Smooth muscle cell of trachea (primary cell): ENCODE results near the gene SYNE4. TPM values are rescaled to one million over a fixed set of nuclear protein-coding genes. Genes with fewer than 3 reads are reported as not detected.

ENCODE experiments used
- total RNA-seq: library from RNA; depleted of rRNA; stranded (reverse); fragments of >200 nt; gene quantifications from 2 replicates; pipeline ENCODE4 v1.2.1, GENCODE V29; 2014

Gene SYNE4, protein sequence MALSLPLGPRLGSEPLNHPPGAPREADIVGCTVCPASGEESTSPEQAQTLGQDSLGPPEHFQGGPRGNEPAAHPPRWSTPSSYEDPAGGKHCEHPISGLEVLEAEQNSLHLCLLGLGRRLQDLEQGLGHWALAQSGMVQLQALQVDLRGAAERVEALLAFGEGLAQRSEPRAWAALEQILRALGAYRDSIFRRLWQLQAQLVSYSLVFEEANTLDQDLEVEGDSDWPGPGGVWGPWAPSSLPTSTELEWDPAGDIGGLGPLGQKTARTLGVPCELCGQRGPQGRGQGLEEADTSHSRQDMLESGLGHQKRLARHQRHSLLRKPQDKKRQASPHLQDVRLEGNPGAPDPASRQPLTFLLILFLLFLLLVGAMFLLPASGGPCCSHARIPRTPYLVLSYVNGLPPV
- total RNA-seq: 0.15 and 0.50 TPM in 2 replicates

DNA sequence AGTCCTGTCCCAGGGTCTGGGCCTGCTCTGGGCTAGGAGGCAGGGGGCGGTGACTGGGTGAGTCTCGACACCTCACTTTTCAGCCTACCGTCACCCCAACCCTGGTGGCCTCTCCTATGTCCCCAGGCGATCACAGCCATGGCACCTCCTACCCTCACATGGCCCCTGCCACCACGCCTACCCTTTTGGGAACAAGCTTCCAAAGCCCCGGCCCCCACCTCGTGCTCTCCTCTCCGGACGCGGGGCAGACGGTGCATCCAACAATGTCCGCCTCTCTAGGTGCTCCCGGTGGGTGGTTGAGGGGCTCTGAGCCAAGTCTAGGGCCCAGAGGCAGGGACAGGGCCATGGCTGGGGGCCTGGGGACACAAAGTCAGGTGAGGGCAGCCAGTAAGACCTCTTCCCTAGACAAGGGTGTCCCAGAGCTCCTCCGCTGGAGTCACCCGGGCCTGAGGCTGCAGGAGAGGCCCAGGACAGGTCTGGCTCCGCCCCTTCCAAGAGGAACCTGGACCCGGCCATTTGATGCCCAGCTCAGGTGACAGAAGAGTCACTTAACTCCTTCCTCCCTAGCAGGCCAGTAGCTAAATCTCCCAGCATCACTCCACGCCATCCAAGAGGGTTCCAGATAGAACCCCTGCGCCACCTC, at the start of gene SYNE4:
TSS of gene SYNE4 (minus strand) at position 478 of the 643 bp plus-strand sequence. CDS start at position 346, 132 bp downstream.

GRCh38 chr19:36054733-36055686, 46.4 kb upstream of the SYNE4 start, which contains the start of gene WDR62:
WDR62 (plus strand) TSS chr19:36054897; CDS start chr19:36054972, 75 bp downstream.

GRCh38 chr19:36054119-36054732, 45.6 kb upstream of the SYNE4 start, which contains the start of gene THAP8:
THAP8 (minus strand) TSS chr19:36054285; CDS start chr19:36054217, 68 bp downstream.

DNA sequence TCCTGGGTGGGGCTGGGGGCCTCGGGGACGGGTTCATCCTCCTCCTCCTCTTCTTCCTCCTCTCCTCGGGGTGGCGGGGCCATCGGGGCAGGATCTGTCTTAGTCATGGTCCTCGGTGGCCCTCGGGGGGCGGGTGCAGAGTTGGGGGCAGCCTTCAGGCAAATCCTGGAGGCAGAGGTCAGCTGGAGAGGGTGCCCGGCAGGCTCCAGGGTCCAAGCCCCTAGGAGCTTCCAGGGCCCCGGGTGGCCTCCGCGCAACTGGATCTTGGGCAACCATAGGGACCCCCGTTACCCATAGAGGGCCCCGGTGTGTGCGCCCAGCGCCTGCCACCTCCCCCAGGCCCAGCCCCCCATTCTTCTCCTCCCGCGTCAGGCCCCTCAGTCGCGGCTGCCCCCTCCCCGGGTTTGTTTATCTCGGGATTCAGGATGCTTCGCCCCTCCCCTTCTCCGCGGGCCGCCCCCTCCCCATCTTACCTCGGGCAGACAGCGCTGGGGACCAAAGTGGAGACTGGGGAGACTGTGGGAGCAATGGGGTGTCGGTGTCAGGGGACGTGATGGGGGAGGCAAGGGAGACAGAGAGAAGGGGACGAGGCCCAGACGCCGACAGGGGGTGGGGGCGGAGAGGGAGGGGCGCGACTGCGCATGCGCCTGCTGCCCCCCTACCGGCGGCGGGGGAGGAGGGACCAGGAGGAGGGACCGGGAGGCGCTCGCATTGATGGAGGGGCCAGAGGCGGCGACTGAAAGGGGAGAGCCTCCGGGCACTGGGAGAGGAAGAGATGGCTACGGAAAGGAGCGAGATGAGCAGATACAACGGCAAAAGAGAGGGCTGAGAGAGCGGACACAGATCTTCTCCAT, 23.9 kb upstream of the SYNE4 start, which contains the start of gene CLIP3:
TSS of gene CLIP3 (minus strand) at position 623 of the 854 bp plus-strand sequence. CDS start at position 107, 516 bp downstream.

GRCh38 chr19:36014012-36014924, 5.7 kb upstream of the SYNE4 start, which contains the start of gene ALKBH6:
ALKBH6 (minus strand) TSS chr19:36014213; CDS start chr19:36013397, 816 bp downstream.

GRCh38 chr19:35995048-35995993, 13.3 kb downstream of the SYNE4 start, which contains the start of gene SDHAF1:
SDHAF1 (plus strand) TSS chr19:35995188; CDS start chr19:35995275, 87 bp downstream.

Other genes starting within 250 kb of the SYNE4 start
- gene ARHGAP33, start 233.2 kb downstream of the SYNE4 start, total RNA-seq: 5.6 and 10.0 TPM in 2 replicates
- not detected in 2 replicates for gene PRODH2, start 196.0 kb downstream of the SYNE4 start, total RNA-seq
- gene NPHS1, start 156.3 kb downstream of the SYNE4 start, total RNA-seq: not detected in 2 replicates
- gene KIRREL2, start 151.9 kb downstream of the SYNE4 start, total RNA-seq: not detected in 2 replicates
- gene APLP1, start 140.2 kb downstream of the SYNE4 start, total RNA-seq: 5.1 and 11.7 TPM in 2 replicates
- 3.2 and 3.6 TPM in 2 replicates for gene NFKBID, start 108.3 kb downstream of the SYNE4 start, total RNA-seq
- 0.87 and 1.8 TPM in 2 replicates for gene HCST, start 106.3 kb downstream of the SYNE4 start, total RNA-seq
- gene TYROBP, start 100.5 kb downstream of the SYNE4 start, total RNA-seq: 0.33 TPM in 1 of 2 replicates, not detected in the other
- gene LRFN3, start 72.4 kb downstream of the SYNE4 start, total RNA-seq: 2.5 and 6.3 TPM in 2 replicates
- gene SDHAF1, start 13.6 kb downstream of the SYNE4 start, total RNA-seq: 8.9 and 12.9 TPM in 2 replicates
- 18.9 and 22.8 TPM in 2 replicates for gene ALKBH6, start 5.4 kb upstream of the SYNE4 start, total RNA-seq
- 19.3 and 30.8 TPM in 2 replicates for gene CLIP3, start 24.1 kb upstream of the SYNE4 start, total RNA-seq
- gene THAP8, start 45.5 kb upstream of the SYNE4 start, total RNA-seq: 4.5 and 6.5 TPM in 2 replicates
- 0.50 and 6.4 TPM in 2 replicates for gene WDR62, start 46.1 kb upstream of the SYNE4 start, total RNA-seq
- gene OVOL3, start 102.3 kb upstream of the SYNE4 start, total RNA-seq: not detected in 2 replicates
- gene POLR2I, start 106.1 kb upstream of the SYNE4 start, total RNA-seq: 46.1 and 64.7 TPM in 2 replicates
- 270 and 326 TPM in 2 replicates for gene TBCB, start 106.7 kb upstream of the SYNE4 start, total RNA-seq
- gene CAPNS1, start 131.3 kb upstream of the SYNE4 start, total RNA-seq: 413 and 501 TPM in 2 replicates
- 8.3 and 50.6 TPM in 2 replicates for gene COX7A1, start 143.6 kb upstream of the SYNE4 start, total RNA-seq
- gene ZNF565, start 205.9 kb upstream of the SYNE4 start, total RNA-seq: 6.0 and 7.3 TPM in 2 replicates
- gene ZNF146, start 206.3 kb upstream of the SYNE4 start, total RNA-seq: 73.4 and 118 TPM in 2 replicates